CD4-positive, alpha-beta T cell treated with Interleukin-2 at 100 ng/mL for 4 hours (primary cell): Measurements from ENCODE around the gene CATSPERD.
"Not testable (repeated sequence)": the region's sequence is repeated elsewhere in the genome, so short reads cannot be mapped to it uniquely, and the experiment has no call there.

Source experiments
- DNase-seq: peaks from one replicate; pipeline ENCODE4 v3.0.0-alpha.2; 2020; ENCODE audit warnings: low spot score

Gene CATSPERD

GRCh38 chr19:5698635-5699422, 21.6 kb upstream of the CATSPERD start:
- DNase-seq, result no peak

- DNase-seq, result no peak
These were observed 19.9 kb upstream of the CATSPERD start for GRCh38 chr19:5700455-5701092.

- not testable (repeated sequence) for DNase-seq
These were observed 18.4 kb upstream of the CATSPERD start for GRCh38 chr19:5702053-5702410.

- no peak for DNase-seq
These were observed 16.3 kb upstream of the CATSPERD start for GRCh38 chr19:5703819-5704818.

GRCh38 chr19:5705552-5705951, 14.9 kb upstream of the CATSPERD start:
- no peak for DNase-seq

- no peak for DNase-seq
These were observed 13.4 kb upstream of the CATSPERD start for GRCh38 chr19:5706876-5707573.

- DNase-seq, result no peak
These were observed 12.6 kb upstream of the CATSPERD start for GRCh38 chr19:5707576-5708575.

- no peak for DNase-seq
These were observed 9.4 kb upstream of the CATSPERD start for GRCh38 chr19:5711025-5711424.

- no peak for DNase-seq
These were observed 8.7 kb upstream of the CATSPERD start for GRCh38 chr19:5711713-5712161.

- no peak for DNase-seq
These were observed 7.2 kb upstream of the CATSPERD start for GRCh38 chr19:5713228-5713627.

- DNase-seq, result no peak
These were observed 5.6 kb upstream of the CATSPERD start for GRCh38 chr19:5714816-5715215.

- DNase-seq, result no peak
These were observed 3.1 kb upstream of the CATSPERD start for GRCh38 chr19:5717215-5717935.

- DNase-seq, result no peak
These were observed 2.3 kb upstream of the CATSPERD start for GRCh38 chr19:5718037-5718578.

- peak; percentile 25 for DNase-seq
These were observed 1.7 kb upstream of the CATSPERD start for GRCh38 chr19:5718579-5719273.

- no peak for DNase-seq
These were observed 1.0 kb upstream of the CATSPERD start for GRCh38 chr19:5719274-5719960.

- DNase-seq, result no peak
These were observed 7.1 kb downstream of the CATSPERD start for GRCh38 chr19:5727453-5728050.

GRCh38 chr19:5733172-5733571, 12.7 kb downstream of the CATSPERD start:
- DNase-seq, result not testable (repeated sequence)

GRCh38 chr19:5738423-5738822, 18.0 kb downstream of the CATSPERD start:
- DNase-seq, result no peak
